Loucy (cell line): ENCODE data around the gene VASH2.

ENCODE experiments used
- CTCF ChIP-seq: fragments of 200-600 bp; sonication (generic); conservative IDR thresholded peaks from 2 replicates; pipeline ENCODE4 v1.5.1; 2014; ENCODE audit warnings: mild to moderate bottlenecking, antibody characterized with exemption, low read length
- EZH2phosphoT487 ChIP-seq: fragments of 200-600 bp; IDR thresholded peaks from 2 replicates; pipeline ENCODE4 v1.6.1; 2018; ENCODE audit warnings: antibody characterized with exemption, mild to moderate bottlenecking, moderate library complexity, borderline replicate concordance

GRCh38 chr1:212964102-212964501 lies 13.8 kb downstream of the VASH2 start:
- no peak for TF ChIP-seq CTCF
- no peak for TF ChIP-seq EZH2phosphoT487
